Mesothelial cell of epicardium (in vitro differentiated cells): Measurements from ENCODE around the gene GGT1. TPM values are rescaled to one million over a fixed set of nuclear protein-coding genes. Genes with fewer than 3 reads are reported as not detected.

Source experiments
- DNase-seq, 2 experiments: peaks; one replicate each; pipeline ENCODE4 v3.0.0; 2021; ENCODE audit warnings: low spot score in 2 of 2; ENCODE audit not compliant: unreplicated experiment in 2 of 2
- H3K27ac Mint-ChIP-seq: 2 replicates; pipeline ENCODE4 v1.8.0; 2021; ENCODE audit warnings: mixed read lengths
- H3K27me3 Mint-ChIP-seq: 2 replicates; pipeline ENCODE4 v1.8.0; 2021; ENCODE audit warnings: low read depth, mixed read lengths
- H3K36me3 Mint-ChIP-seq: 2 replicates; pipeline ENCODE4 v1.8.0; 2021; ENCODE audit warnings: mixed read lengths
- H3K4me1 Mint-ChIP-seq: 2 replicates; pipeline ENCODE4 v1.8.0; 2021; ENCODE audit warnings: mixed read lengths
- H3K4me3 Mint-ChIP-seq: 2 replicates; pipeline ENCODE4 v1.8.0; 2021; ENCODE audit warnings: mild to moderate bottlenecking, moderate library complexity, mixed read lengths
- H3K9me3 Mint-ChIP-seq: 2 replicates; pipeline ENCODE4 v1.8.0; 2021; ENCODE audit warnings: mixed read lengths
- total RNA-seq: library from RNA; stranded (reverse); gene quantifications from 3 replicates; pipeline ENCODE4 v1.2.1, GENCODE V29; 2021
- TF ChIP-seq, protein P1 (sequence below): fragments of 200-600 bp; sonication (generic); IDR thresholded peaks from one replicate; pipeline ENCODE4 v1.5.0; 2021; ENCODE audit warnings: antibody characterized with exemption; ENCODE audit not compliant: unreplicated experiment

The GGT1 gene
- total RNA-seq, 1 donor from 2014 or later, result 17.5 TPM

- no peak overlapping the region for H3K27ac Mint-ChIP-seq
- H3K36me3 Mint-ChIP-seq, result peaks cover 26% of the 10 kb centered on the region
- no peak for DNase-seq
- TF ChIP-seq, protein P1, sequence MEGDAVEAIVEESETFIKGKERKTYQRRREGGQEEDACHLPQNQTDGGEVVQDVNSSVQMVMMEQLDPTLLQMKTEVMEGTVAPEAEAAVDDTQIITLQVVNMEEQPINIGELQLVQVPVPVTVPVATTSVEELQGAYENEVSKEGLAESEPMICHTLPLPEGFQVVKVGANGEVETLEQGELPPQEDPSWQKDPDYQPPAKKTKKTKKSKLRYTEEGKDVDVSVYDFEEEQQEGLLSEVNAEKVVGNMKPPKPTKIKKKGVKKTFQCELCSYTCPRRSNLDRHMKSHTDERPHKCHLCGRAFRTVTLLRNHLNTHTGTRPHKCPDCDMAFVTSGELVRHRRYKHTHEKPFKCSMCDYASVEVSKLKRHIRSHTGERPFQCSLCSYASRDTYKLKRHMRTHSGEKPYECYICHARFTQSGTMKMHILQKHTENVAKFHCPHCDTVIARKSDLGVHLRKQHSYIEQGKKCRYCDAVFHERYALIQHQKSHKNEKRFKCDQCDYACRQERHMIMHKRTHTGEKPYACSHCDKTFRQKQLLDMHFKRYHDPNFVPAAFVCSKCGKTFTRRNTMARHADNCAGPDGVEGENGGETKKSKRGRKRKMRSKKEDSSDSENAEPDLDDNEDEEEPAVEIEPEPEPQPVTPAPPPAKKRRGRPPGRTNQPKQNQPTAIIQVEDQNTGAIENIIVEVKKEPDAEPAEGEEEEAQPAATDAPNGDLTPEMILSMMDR, result no peak
- H3K4me3 Mint-ChIP-seq, result no peak overlapping the region
- H3K27me3 Mint-ChIP-seq, result no peaks in the 10 kb centered on the region
- peaks cover 4% of the 10 kb centered on the region for H3K4me1 Mint-ChIP-seq
- no peaks in the 10 kb centered on the region for H3K9me3 Mint-ChIP-seq
These were observed 39.7 kb upstream of the GGT1 start for GRCh38 chr22:24563246-24563645.

DNA sequence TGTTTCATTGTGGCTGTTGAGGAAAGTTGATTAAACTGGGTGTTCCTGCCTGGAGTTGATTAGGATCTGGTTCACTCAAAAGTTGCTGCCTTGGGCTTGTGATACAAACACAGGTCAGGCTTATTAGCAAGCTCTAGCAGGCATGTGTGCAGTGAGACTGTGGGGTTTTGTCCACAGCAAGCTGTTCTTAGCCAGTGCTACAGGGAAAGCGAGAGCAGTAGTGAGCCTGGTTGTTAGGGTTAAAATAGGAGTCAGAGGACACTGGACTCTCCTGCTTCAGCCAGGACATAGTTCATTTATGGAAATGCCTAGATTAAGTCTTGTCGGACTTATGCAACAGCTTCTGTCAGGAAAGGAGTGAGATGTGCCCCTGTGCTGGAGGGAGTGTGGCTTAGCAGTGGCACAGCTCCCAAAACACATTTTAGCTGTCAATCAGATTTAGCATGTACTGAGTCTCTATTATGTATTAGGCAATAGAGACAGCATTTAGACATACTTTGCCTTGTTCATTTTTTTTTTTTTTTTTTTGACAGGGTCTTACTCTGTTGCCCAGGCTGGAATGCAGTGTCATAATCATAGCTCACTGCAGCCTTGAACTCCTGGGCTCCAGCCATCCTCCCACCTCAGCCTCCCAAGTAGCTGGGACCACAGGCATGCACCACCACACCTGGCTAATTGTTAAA lies 38.5 kb upstream of the GGT1 start:
- peaks cover 3% of the 10 kb centered on the region for H3K4me1 Mint-ChIP-seq

GRCh38 chr22:24565077-24565476 lies 37.9 kb upstream of the GGT1 start:
- H3K4me1 Mint-ChIP-seq, result peaks cover 3% of the 10 kb centered on the region
- H3K27me3 Mint-ChIP-seq, result no peaks in the 10 kb centered on the region
- no peaks in the 10 kb centered on the region for H3K9me3 Mint-ChIP-seq
- TF ChIP-seq, protein P1, result no peak
- no peak overlapping the region for H3K27ac Mint-ChIP-seq
- H3K4me3 Mint-ChIP-seq, result no peak overlapping the region
- peaks cover 26% of the 10 kb centered on the region for H3K36me3 Mint-ChIP-seq
- no peak for DNase-seq

More for the DNA sequence above, 38.5 kb upstream of the GGT1 start:
- no peak overlapping the region for H3K4me3 Mint-ChIP-seq
- H3K9me3 Mint-ChIP-seq, result no peaks in the 10 kb centered on the region
- H3K36me3 Mint-ChIP-seq, result peaks cover 23% of the 10 kb centered on the region
- no peak for DNase-seq
- TF ChIP-seq, protein P1, result no peak
- no peaks in the 10 kb centered on the region for H3K27me3 Mint-ChIP-seq
- H3K27ac Mint-ChIP-seq, result no peak overlapping the region

GRCh38 chr22:24566899-24567511 lies 36.0 kb upstream of the GGT1 start:
- Mint-ChIP-seq H3K4me3 (no peak overlapping the region), H3K27me3 (no peaks in the 10 kb centered on the region), H3K27ac (no peak overlapping the region), H3K4me1 (peaks cover 3% of the 10 kb centered on the region), H3K9me3 (no peaks in the 10 kb centered on the region), H3K36me3 (peaks cover 28% of the 10 kb centered on the region)
- TF ChIP-seq, protein P1, result no peak
- DNase-seq, result no peak

DNA sequence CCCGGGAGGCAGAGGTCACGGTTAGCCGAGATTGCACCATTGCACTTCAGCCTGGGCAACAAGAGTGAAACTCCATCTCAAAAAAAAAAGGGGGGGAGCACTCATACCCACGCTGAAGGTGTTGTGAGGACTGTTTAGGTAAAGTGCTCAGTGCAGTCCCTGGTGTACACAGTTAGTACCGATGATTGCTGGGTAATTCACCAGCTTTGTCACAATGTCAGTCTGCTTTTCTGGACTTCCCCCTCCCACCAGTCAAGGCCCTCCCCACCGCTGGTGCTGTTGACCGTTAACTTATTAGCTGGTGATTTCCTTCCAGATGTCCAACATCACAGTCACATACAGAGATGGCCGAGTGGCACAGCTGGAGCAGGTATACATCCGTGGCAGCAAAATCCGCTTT lies 35.3 kb upstream of the GGT1 start:
- no peak for DNase-seq
- no peak overlapping the region for H3K4me3 Mint-ChIP-seq
- H3K27ac Mint-ChIP-seq, result no peak overlapping the region
- TF ChIP-seq, protein P1, result no peak
- no peaks in the 10 kb centered on the region for H3K9me3 Mint-ChIP-seq
- H3K27me3 Mint-ChIP-seq, result no peaks in the 10 kb centered on the region
- H3K36me3 Mint-ChIP-seq, result peaks cover 31% of the 10 kb centered on the region
- peaks cover 3% of the 10 kb centered on the region for H3K4me1 Mint-ChIP-seq
